HK-2 (cell line): Measurements from ENCODE around the gene CAMSAP2.

Source experiments
- DNase-seq: peaks from one replicate; pipeline ENCODE4 v3.0.0-alpha.2; 2018; ENCODE audit not compliant: unreplicated experiment

The CAMSAP2 gene

DNA sequence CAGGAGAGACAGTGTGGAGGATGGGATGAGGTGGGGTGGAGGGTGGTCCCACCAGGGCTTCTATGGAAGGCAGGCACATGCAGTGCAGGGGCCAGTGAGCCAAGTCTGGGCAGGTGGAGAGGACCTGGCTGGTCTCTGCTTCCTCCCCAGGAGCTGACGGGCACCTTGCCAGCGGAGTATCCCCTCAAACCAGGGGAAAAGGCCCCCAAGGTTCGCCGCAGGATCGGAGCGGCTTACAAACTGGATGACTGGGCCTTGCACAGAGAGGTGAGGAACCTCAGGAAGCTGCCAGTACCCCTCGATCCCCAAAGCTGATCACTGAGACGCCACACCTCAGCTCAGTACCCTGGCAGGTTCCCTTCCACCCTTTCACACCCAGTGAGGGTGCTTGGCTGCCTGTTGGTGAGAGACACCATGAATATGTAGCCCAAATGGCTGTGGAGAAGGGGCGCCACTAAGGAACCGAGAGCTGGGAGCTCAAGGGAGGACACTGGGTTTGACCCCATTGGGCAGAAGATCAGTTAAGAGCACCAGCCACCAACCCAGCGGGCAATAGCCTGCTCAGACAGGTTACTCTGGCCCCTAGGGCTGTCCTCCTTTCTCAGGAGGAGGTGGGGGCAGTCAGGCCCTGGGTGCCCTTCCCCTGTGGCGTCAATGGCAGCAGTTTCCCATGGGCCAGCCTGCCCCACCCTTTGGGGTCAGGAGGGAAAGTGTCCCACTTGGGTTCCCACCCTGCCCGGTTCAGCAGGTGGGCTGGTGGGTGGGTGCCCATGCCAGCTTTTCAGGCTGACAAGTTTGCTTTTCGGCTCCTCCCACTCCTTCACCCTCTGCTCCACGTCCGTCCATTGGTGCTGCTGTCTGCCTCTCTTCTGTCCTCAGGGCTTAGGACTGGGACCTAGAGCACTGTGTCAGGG, 161.5 kb downstream of the CAMSAP2 start:
- no peak for DNase-seq

DNA sequence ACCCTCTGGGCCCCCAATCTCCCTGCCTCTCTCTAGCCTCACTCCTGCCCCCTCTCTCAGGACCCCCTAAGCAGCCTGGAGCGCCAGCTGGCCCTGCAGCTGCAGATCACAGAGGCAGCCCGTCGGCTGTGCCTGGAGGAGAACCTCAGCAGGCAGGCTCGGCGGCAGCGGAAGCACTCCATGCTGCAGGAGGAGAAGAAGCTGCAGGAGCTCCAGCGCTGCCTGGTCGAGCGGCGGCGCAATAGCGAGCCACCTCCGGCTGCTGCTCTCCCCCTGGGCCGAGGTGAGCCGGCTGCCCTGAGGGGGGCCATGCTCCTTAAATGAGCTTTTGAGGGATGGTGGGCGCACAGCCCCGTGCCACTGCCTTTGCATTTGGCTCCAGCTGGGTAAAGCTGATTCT, 162.2 kb downstream of the CAMSAP2 start:
- DNase-seq: no peak

DNA sequence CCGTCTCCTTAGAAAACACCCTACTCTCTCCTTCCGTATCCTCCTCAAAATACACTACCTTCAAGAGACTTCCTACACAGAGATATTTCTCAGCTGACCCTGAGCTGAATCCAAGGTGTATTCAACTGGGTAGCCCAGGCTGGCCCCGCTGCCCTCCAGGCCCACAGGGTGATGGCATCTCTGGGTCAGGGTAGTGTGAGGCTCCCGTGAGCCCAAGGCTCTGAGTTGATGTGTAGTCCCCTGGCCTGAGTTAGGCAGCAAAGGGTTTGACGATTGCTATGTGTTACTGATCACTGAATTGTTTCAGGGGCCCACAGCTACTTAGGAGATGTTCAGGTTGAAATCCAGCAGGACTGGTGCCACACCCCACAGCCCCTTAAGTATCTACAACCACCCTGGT, 162.7 kb downstream of the CAMSAP2 start:
- DNase-seq: no peak

DNA sequence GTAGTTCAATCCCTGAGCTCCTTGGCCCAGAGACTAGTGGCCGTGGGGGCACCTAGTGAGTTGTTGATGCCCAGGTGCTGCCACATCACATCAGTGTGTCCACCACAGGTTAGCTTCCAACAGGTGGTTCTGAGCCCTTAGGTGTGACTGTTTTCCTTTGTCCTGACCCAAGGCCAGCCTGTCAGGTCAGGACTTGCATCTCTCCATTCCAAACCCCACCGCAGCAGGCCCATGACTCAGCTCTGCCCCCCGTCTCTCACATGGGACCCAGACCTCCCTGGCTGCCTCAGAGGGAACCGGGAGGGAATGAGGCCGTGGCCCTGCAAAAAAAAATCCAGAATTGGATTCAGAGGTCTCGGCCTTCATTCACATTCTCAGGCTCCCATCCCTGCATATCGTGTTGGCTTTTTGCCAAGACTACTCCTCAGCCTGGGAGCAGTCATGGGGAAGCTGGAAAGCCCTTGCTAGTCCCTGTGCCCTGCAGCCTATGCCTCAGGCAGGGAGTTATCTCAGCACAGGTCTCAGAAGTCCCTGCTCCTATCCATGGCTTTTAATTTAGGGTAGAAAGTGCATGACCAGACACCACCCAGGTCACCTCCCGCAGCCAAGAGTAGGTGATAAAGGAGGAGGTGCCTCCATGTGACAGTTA, 163.2 kb downstream of the CAMSAP2 start:
- no peak for DNase-seq

DNA sequence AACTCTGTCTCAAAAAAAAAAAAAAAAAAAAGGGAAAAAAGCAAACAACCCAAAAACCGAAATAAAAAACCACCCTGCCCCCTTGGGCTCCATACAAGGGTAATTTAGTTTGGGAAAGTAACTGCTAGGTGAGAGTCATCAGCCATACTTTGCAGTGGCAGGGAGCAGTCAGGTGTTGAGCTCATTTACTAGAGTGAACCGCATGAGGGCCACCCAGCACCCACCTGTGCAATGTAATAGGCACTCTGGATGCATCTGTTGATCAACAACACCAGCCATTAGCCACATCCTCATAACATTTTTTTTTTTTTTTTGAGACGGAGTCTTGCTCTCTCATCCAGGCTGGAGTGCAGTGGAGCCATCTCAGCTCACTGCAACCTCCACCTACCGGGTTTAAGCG, 165.1 kb downstream of the CAMSAP2 start:
- DNase-seq: no peak

DNA sequence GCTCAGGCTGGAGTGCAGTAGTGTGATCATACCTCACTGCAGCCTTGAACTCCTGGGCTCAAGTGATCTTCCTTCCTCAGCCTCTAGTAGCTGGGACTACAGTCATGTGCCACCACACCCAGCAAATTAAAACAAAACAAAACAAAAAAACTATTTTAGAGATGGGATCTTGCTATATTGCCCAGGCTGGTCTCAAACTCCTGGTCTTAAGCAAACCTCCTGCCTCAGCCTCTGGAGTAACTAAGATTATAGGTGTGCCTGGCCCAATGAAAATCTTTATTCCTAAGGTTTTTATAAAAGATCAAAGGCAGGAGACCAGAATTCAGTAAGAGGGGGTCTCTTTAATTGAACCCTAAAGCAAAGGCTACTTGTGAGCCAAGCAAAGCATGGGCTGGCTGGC, 166.1 kb downstream of the CAMSAP2 start:
- no peak for DNase-seq

DNA sequence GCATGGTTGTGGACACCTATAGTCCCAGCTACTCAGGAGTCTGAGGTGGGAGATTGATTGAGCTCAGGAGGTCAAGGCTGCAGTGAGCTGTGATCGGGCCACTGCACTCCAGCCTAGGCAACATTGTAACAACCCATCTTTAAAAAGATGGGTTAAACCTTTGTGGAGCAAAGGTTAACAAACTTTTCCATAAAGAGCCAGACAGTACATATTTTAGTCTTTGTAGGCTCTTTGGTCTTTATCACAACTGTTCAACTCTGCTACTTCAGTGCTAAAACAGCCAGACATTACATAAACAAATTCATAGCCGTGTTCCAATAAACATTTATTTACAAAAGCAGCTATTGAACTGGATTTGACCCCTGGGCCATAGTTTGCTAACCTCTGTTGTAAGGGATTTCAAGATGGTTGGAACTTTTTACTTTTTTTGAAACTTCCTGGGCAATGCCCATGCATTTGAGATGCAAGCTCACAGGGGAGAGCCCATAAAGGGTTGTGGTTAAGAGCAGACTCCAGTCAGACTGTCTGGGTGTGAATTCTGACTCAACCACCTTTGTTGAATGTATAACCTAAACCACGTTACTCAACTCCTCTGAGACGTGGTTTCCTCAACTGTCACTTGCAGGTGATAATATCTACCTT, 166.8 kb downstream of the CAMSAP2 start:
- DNase-seq: no peak

DNA sequence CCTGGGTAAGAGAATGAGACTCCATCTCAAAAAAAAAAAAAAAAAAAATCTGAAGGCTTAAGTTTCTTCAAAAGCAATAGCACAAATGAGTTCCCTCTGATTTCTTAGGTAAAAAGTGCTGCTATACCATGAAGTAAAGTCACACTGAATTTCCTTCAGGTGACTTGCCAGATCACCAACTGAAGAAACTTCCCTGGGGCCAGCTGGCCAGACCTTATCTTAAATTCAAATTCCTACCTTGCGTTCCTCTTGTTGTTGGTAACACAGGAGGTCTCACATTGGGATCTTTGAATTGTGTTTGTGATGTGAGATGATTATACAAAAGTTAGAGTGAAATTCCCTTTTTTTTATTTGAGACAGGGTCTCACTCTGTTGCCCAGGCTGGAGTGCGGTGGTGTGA, 167.8 kb downstream of the CAMSAP2 start:
- no peak for DNase-seq

DNA sequence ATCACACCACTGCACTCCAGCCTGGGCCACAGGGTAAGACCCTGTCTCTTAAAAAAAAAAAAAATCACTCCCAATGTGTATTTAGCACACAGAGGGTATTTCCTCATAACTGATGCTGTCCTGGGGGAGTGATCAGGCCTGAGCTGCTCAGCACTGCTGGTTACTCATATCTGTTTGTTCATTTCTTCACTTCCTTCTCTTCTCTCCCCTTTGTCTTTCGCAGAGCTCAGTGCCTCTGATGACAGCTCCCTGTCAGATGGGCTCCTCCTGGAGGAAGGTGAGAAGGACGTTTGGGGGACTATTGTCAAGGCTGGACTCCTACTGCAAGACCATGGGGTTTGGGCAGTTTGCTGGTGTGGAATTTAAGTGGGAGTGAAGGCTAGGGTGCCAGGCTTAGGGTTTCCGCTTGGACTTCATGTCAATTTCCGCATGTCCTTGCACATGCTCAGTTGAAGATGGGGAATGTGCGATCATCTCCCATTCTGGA, 169.0 kb downstream of the CAMSAP2 start:
- DNase-seq: no peak

DNA sequence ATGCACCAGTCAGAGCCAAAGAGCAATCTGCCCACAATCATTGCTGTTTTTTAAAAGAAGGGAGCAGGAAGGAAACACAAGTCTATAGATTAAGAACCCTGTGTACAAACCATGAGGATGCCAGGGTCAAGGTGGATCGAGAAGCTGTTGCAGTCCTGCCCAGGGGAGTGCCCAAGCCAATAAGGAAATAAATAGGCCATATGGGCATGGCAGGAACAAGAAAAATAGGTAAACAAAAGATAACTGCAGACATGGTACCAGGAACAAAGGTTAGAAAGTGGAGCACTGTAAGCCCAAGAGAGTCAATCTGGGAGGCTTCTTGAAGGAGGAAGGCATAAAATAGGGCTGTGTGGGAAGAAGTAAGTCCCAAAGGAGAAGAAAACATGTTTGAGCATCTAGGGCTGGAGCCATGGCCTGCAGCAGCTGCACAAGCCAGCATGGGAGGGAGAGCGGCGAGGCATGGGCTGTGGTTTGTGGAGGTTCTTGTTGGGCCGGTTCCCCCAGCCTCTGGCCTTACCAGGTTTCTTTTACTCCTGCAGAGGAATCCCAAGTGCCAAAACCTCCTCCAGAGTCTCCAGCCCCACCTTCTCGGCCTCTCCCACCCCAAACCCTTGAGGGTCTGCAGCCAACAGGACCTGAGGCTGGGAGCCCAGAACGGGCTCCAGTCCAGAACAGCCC, 169.6 kb downstream of the CAMSAP2 start:
- DNase-seq: no peak

DNA sequence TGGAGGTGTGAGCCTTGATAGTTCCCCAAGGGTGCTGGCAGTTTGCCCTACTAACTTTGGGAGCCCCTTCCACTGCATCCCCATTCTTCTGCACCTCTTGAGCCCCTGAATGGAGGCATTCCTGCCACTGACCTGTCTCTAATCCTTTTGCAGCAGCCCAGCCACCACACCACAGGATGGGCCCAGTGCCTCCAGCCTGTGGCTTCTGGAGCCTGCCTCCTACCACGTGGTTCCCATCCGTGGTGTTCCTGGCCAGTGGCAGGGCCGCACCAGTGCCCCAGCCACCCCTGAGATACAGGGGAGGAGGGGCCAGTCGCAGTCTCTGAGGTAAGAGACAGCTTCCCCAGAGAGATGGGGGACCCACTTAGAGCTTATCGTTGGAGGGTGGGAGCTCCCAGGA, 170.4 kb downstream of the CAMSAP2 start:
- DNase-seq: no peak

DNA sequence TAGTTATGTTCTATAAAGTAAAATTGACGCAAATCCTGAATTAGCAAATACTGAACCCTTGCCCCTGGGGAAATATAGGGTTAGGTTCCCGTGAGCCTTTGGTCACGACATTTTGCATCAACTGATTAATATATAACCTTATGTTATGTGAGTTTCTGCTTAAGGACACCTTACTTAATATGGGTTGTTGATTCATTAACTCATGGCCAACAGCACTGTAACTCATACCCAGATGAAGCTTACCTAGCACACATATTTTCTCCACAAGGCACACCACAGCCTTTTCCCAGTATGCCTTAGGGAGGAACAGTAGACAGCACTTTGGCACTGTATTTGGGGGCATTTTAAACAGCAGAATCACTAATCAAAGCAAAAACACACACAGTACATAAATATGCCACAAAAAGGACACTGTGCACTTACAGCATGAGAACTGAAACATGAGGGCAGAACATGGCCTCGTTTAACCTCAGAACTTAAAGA, 171.1 kb downstream of the CAMSAP2 start:
- no peak for DNase-seq
